ENCODE data around the gene SLC22A15. TPM values are rescaled to one million over a fixed set of nuclear protein-coding genes. Genes with fewer than 3 reads are reported as not detected.

SLC22A15 gene
- total RNA-seq, 1 donor from 2014 or later: 9.8 TPM

DNA sequence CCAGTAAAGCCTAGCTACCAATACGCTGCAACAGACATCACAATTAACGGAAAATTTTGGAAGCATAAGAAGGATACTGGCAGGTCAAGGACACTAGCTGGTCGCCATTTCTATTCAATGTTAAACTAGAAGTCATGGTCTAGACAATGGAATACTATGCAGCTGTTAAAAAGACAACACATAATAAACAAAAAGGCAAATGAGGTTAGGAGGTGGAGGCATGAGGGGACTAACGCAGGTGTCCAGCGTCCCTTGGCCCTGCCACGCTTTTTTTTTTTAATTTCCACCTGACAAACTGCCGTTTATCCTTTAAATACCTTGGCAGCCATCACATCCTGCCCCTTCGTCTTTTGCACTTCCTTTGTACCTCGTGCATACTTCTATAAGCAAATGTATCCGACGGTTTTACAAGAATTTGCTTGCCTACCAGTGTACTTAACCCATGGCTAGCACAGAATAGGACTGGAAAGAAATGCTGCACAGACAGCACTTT, 698 bp upstream of the SLC22A15 start:
- Mint-ChIP-seq H3K9me3 (ENCODE audit: low read depth) (no peaks in the 10 kb centered on the region), H3K36me3 (ENCODE audit: low read depth) (no peaks in the 10 kb centered on the region), H3K4me1 (ENCODE audit: low read depth) (peaks cover 32% of the 10 kb centered on the region), H3K4me3 (ENCODE audit: unreplicated experiment) (peak overlapping the region; percentile 95), H3K27ac (ENCODE audit: unreplicated experiment) (peak overlapping the region; percentile 94), H3K27me3 (ENCODE audit: low read depth) (peaks cover 2% of the 10 kb centered on the region)
- TF ChIP-seq, protein P1, sequence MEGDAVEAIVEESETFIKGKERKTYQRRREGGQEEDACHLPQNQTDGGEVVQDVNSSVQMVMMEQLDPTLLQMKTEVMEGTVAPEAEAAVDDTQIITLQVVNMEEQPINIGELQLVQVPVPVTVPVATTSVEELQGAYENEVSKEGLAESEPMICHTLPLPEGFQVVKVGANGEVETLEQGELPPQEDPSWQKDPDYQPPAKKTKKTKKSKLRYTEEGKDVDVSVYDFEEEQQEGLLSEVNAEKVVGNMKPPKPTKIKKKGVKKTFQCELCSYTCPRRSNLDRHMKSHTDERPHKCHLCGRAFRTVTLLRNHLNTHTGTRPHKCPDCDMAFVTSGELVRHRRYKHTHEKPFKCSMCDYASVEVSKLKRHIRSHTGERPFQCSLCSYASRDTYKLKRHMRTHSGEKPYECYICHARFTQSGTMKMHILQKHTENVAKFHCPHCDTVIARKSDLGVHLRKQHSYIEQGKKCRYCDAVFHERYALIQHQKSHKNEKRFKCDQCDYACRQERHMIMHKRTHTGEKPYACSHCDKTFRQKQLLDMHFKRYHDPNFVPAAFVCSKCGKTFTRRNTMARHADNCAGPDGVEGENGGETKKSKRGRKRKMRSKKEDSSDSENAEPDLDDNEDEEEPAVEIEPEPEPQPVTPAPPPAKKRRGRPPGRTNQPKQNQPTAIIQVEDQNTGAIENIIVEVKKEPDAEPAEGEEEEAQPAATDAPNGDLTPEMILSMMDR (IDR thresholded peaks at IDR 0.05): no peak
- DNase-seq (ENCODE audit: low spot score): no peak

DNA sequence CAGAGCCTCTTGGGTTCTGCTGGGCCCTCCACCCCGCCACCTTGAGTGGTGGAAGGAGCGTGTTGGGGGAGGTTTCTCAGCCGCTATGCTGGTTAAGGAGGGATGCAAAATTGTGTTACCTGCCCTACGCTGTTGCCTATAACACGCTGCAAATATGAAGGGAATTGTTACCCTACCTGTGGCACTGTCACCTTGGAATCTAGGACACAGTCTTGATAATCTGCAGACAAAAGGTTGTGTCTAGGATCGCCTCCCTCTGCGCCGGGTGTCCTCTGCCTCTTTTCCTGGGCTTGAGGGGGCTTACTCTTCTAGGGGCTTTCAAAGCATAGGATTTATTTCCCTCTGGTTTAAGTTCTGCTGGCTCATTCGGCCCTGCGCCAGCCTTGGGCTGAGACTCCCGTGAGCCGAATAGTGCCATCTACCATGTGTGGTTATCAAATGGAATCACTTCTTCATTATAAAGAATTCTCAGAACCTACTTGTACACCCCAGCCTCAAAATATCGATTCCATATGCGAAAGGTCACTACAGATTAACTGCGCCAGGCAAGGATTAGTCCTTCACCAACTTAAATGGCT, 697 bp downstream of the SLC22A15 start:
- H3K36me3 Mint-ChIP-seq (ENCODE audit: low read depth): no peaks in the 10 kb centered on the region
- TF ChIP-seq, protein P1 (IDR thresholded peaks at IDR 0.05): no peak
- H3K4me1 Mint-ChIP-seq (ENCODE audit: low read depth): peaks cover 34% of the 10 kb centered on the region
- H3K4me3 Mint-ChIP-seq (ENCODE audit: unreplicated experiment): peak overlapping the region; percentile 95
- H3K9me3 Mint-ChIP-seq (ENCODE audit: low read depth): no peaks in the 10 kb centered on the region
- no peaks in the 10 kb centered on the region for H3K27me3 Mint-ChIP-seq (ENCODE audit: low read depth)
- H3K27ac Mint-ChIP-seq (ENCODE audit: unreplicated experiment): peak overlapping the region; percentile 89
- no peak for DNase-seq (ENCODE audit: low spot score)

DNA sequence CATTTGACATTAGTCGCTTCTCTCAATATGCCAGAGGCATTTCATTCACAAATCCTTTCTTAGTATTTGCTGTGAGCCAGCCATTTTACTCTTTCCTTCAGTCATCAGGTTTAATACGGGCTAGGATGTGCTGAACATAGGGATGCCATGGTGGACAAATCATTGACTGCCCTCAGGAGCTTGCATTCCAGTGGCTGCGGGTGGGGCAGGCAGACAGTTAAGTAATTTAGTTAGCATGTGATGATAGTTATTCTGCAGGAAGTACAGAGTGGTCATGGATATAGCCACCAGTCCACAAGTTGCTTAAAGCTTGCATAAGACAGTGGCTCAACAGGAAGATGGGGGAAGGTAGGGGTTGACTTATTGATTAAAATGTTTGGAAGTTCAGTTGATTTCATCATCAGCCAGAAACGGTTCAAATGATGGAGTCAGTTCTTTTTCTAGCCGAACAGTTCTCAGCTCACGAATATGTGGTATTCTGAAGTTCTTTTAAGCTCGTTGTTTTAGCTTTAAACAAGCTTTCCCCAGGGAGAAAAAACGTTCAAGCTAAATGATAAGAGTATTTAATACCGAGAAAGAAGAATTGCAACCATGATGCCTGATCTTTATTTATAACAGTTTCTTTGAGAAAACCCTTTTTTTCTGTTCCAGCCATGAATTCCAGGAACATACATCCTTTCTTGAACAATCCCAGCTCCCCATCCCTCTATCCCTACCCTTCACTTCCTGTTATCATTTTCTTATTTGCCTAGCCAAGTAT, 1.4 kb downstream of the SLC22A15 start:
- TF ChIP-seq, protein P1 (IDR thresholded peaks at IDR 0.05): no peak
- H3K27me3 Mint-ChIP-seq (ENCODE audit: low read depth): no peaks in the 10 kb centered on the region
- H3K4me1 Mint-ChIP-seq (ENCODE audit: low read depth): peaks cover 38% of the 10 kb centered on the region
- peak overlapping the region; percentile 89 for H3K27ac Mint-ChIP-seq (ENCODE audit: unreplicated experiment)
- peak overlapping the region; percentile 95 for H3K4me3 Mint-ChIP-seq (ENCODE audit: unreplicated experiment)
- DNase-seq (ENCODE audit: low spot score): no peak
- H3K9me3 Mint-ChIP-seq (ENCODE audit: low read depth): no peaks in the 10 kb centered on the region
- no peaks in the 10 kb centered on the region for H3K36me3 Mint-ChIP-seq (ENCODE audit: low read depth)

DNA sequence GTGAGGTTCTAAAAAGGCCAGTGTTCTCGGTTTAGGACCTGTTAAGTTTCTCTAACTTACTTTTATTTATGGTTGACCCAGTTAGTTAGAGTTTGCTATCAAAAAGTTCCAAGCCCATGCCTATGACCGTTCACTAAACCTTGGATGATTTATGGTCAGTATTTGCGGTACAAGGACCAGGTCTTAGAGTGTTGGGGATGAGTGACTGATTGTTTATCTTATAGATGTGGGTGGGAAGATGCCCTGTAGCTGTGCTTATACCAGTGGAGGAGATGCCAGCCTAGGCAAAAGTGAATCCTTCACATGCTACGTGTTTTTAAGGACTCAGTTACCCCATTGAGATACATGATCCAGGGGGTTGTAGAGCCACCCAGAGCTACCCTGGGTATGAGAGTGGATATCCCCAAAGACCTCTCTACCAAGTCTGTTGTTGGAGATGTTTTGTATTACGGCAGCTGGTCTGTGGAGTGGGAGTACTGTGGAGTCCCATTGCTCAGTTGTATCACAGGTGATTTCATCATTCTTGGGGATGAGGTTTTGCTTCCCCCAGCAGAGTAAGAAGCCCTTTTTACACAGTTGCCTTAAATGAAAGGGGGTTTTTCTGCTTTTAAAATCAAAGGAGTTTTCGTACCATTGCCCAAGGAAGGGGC, 2.1 kb downstream of the SLC22A15 start:
- Mint-ChIP-seq H3K36me3 (ENCODE audit: low read depth) (no peaks in the 10 kb centered on the region), H3K9me3 (ENCODE audit: low read depth) (no peaks in the 10 kb centered on the region), H3K27me3 (ENCODE audit: low read depth) (no peaks in the 10 kb centered on the region), H3K27ac (ENCODE audit: unreplicated experiment) (peak overlapping the region; percentile 89), H3K4me1 (ENCODE audit: low read depth) (peaks cover 46% of the 10 kb centered on the region), H3K4me3 (ENCODE audit: unreplicated experiment) (peak overlapping the region; percentile 95)
- TF ChIP-seq, protein P1 (IDR thresholded peaks at IDR 0.05): no peak
- DNase-seq (ENCODE audit: low spot score): no peak

DNA sequence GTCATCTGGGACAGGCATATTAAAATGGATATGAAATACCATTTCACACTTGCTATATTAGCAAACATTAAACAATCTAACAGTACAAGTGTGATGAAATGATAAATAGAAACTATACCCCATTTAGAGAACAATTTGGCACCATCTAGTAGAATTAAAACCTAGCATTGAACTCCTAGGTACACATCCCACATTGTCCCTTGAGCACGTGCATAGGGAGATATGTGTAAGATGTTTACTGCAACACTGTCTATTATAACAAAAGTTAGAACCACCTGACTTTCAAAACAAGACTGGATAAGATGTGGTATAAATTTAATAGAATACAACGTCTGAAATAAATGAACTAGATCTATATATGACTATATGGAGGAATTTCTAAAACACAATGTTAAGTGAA, 3.8 kb downstream of the SLC22A15 start:
- H3K27ac Mint-ChIP-seq (ENCODE audit: unreplicated experiment): no peak overlapping the region
- H3K9me3 Mint-ChIP-seq (ENCODE audit: low read depth): no peaks in the 10 kb centered on the region
- H3K27me3 Mint-ChIP-seq (ENCODE audit: low read depth): no peaks in the 10 kb centered on the region
- no peak overlapping the region for H3K4me3 Mint-ChIP-seq (ENCODE audit: unreplicated experiment)
- TF ChIP-seq, protein P1 (IDR thresholded peaks at IDR 0.05): no peak
- H3K4me1 Mint-ChIP-seq (ENCODE audit: low read depth): peaks cover 52% of the 10 kb centered on the region
- peaks cover under 1% of the 10 kb centered on the region for H3K36me3 Mint-ChIP-seq (ENCODE audit: low read depth)
- no peak for DNase-seq (ENCODE audit: low spot score)

Data from chondrocyte (in vitro differentiated cells).